Astrocyte of the spinal cord (primary cell): ENCODE results near the gene CPSF4.

ENCODE experiments used
- DNase-seq: peaks from one replicate; pipeline ENCODE4 v3.0.0; 2011; ENCODE audit warnings: low read depth, low spot score
- H3K4me3 ChIP-seq: 2 replicates; pipeline ENCODE4 v1.5.1; 2011; ENCODE audit warnings: low read depth, mild to moderate bottlenecking, low read length, moderate library complexity
- CTCF ChIP-seq: IDR thresholded peaks from 2 replicates; pipeline ENCODE4 v1.5.1; 2012; ENCODE audit warnings: low read depth, mild to moderate bottlenecking, low read length, inconsistent platforms
- in situ Hi-C: cut with HindIII; loops from 2 replicates; pipeline ENCODE4 v1.10.0; 2017; ENCODE audit warnings: low sequenced_read_pairs

Gene CPSF4

GRCh38 chr7:99465421-99465768 lies 26.7 kb downstream of the CPSF4 start:
- in situ Hi-C loops: no loop called here
- H3K4me3 ChIP-seq: peak overlapping the region; percentile 75
- no peak for TF ChIP-seq CTCF
- no peak for DNase-seq

DNA sequence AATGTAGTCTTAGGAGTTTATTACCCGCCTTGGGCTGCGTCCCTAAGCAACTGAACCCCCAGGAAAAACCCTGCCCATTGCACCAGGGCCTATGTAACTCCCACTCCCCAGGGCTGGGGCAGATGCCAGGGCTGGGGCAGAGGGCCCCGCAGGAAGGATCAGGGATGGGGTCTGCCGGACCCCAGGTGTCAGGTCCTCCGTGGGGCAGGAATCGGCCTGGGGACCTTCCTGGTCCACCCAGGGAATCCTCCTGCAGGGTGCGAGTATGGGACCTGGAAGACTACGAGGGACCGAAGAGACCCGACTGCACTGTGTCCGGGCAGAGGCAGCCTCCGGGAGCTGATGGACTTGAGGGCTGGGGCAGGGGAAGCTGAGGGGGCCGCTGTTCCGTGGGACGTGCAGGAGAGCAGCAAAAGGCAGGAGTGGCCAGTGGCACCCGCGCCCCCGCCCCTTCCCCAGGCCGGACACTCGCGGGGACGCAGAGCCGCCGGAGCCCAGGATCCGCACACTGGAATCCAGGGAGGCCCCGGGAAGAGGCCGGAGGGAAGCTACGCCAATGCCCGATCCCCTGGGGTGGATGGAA lies 29.7 kb downstream of the CPSF4 start:
- in situ Hi-C loops: no loop called here
- DNase-seq: no peak
- no peak for TF ChIP-seq CTCF
- no peak overlapping the region for H3K4me3 ChIP-seq

GRCh38 chr7:99469381-99470065 lies 30.8 kb downstream of the CPSF4 start:
- in situ Hi-C loops: no loop called here
- TF ChIP-seq CTCF: no peak
- no peak overlapping the region for H3K4me3 ChIP-seq

GRCh38 chr7:99472561-99473314 lies 34.0 kb downstream of the CPSF4 start, which contains the start of gene ZNF789:
Gene ZNF789 (plus strand): TSS chr7:99472890. CDS start chr7:99476457, 3,567 bp downstream.
- in situ Hi-C loops: no loop called here
- peak within 1 kb of the TSS; percentile 91 for H3K4me3 ChIP-seq
- peak; percentile 98 for DNase-seq
- no peak for TF ChIP-seq CTCF

More at GRCh38 chr7:99469381-99470065, 30.8 kb downstream of the CPSF4 start:
- DNase-seq: no peak

DNA sequence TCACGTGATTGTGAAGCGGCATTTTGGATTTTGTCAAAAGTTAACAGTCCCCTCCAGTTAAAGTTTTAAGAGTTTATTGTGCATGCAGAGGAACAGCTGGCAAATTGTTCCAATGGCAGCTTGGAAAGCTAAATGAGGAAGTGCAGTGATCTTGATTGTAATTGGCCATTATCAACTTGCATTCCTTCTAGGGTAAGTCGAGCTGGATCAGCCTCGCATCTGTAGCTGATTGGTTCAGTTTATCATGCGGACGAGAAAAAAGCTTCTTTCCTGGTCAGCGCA lies 34.5 kb downstream of the CPSF4 start:
- DNase-seq: peak; percentile 75
- H3K4me3 ChIP-seq: peak overlapping the region; percentile 91
- in situ Hi-C loops: no loop called here
- TF ChIP-seq CTCF: no peak

DNA sequence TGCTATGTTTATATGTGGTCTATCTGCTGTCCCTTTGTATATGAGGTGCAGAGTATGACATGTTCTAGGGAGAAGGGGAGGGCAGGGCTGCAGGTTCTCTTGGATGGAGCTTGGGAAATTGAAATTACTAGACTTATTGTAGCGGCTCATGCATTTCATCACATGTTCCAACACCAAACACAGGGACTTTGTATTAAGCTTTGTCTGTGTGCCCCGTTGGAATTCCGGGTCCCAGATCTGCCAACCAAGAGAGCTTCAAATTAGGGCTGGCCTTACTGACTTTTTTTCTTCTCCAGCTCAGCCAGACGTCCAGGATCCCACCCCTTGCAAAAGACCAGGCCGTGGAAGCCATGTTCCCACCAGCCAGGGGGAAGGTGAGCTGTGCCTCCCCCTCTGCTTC lies 37.4 kb downstream of the CPSF4 start:
- no peak overlapping the region for H3K4me3 ChIP-seq
- no peak for TF ChIP-seq CTCF
- DNase-seq: no peak
- in situ Hi-C loops: no loop called here
